Progenitor cell of endocrine pancreas (in vitro differentiated cells): Measurements from ENCODE around the gene HNMT. TPM values are rescaled to one million over a fixed set of nuclear protein-coding genes. Genes with fewer than 3 reads are reported as not detected.

Experiments
- DNase-seq: peaks from one replicate; pipeline ENCODE4 v3.0.0; 2021; ENCODE audit warnings: low spot score; ENCODE audit not compliant: unreplicated experiment
- H3K27ac Mint-ChIP-seq: 2 replicates; pipeline ENCODE4 v1.8.0; 2021; ENCODE audit warnings: mild to moderate bottlenecking, moderate library complexity, mixed read lengths
- H3K27me3 Mint-ChIP-seq: 2 replicates; pipeline ENCODE4 v1.8.0; 2021; ENCODE audit warnings: mixed read lengths
- H3K36me3 Mint-ChIP-seq: 2 replicates; pipeline ENCODE4 v1.8.0; 2022; ENCODE audit warnings: mixed read lengths; ENCODE audit not compliant: insufficient read depth
- H3K4me1 Mint-ChIP-seq: 2 replicates; pipeline ENCODE4 v1.8.0; 2021; ENCODE audit warnings: low read depth, mixed read lengths
- H3K4me3 Mint-ChIP-seq: 2 replicates; pipeline ENCODE4 v1.8.0; 2021; ENCODE audit warnings: low read depth, mild to moderate bottlenecking, moderate library complexity, mixed read lengths
- H3K9me3 Mint-ChIP-seq: 2 replicates; pipeline ENCODE4 v1.8.0; 2021; ENCODE audit warnings: low read depth, mixed read lengths
- CTCF ChIP-seq: fragments of 200-600 bp; sonication (generic); IDR thresholded peaks from one replicate; pipeline ENCODE4 v1.5.0; 2021; ENCODE audit warnings: antibody characterized with exemption, mild to moderate bottlenecking; ENCODE audit not compliant: unreplicated experiment
- total RNA-seq: library from RNA; stranded (reverse); gene quantifications from 2 replicates; pipeline ENCODE4 v1.2.1, GENCODE V29; 2021

HNMT gene
- total RNA-seq, 1 donor from 2014 or later: 17.6 TPM

GRCh38 chr2:138003411-138003810, 39.1 kb downstream of the HNMT start:
- Mint-ChIP-seq H3K4me1 (peaks cover 8% of the 10 kb centered on the region), H3K36me3 (peaks cover 25% of the 10 kb centered on the region), H3K27me3 (no peaks in the 10 kb centered on the region), H3K4me3 (no peak overlapping the region), H3K9me3 (peaks cover 4% of the 10 kb centered on the region), H3K27ac (no peak overlapping the region)
- no peak for DNase-seq
- no peak for TF ChIP-seq CTCF

GRCh38 chr2:138007431-138007830, 43.2 kb downstream of the HNMT start:
- Mint-ChIP-seq H3K27me3 (no peaks in the 10 kb centered on the region), H3K36me3 (peaks cover 17% of the 10 kb centered on the region), H3K4me3 (no peak overlapping the region), H3K9me3 (peaks cover 4% of the 10 kb centered on the region), H3K27ac (no peak overlapping the region), H3K4me1 (peaks cover 14% of the 10 kb centered on the region)
- DNase-seq: no peak
- no peak for TF ChIP-seq CTCF

- DNase-seq: no peak
- Mint-ChIP-seq H3K27ac (no peak overlapping the region), H3K27me3 (no peaks in the 10 kb centered on the region), H3K9me3 (peaks cover 4% of the 10 kb centered on the region), H3K4me1 (peaks cover 14% of the 10 kb centered on the region), H3K36me3 (peaks cover 7% of the 10 kb centered on the region), H3K4me3 (no peak overlapping the region)
- no peak for TF ChIP-seq CTCF
Observed at GRCh38 chr2:138009622-138010021, 45.3 kb downstream of the HNMT start.

GRCh38 chr2:138010890-138011289, 46.6 kb downstream of the HNMT start:
- no peak for DNase-seq
- no peaks in the 10 kb centered on the region for H3K27me3 Mint-ChIP-seq
- H3K9me3 Mint-ChIP-seq: peaks cover 4% of the 10 kb centered on the region
- no peak overlapping the region for H3K27ac Mint-ChIP-seq
- peaks cover 7% of the 10 kb centered on the region for H3K36me3 Mint-ChIP-seq
- peaks cover 12% of the 10 kb centered on the region for H3K4me1 Mint-ChIP-seq
- TF ChIP-seq CTCF: no peak
- no peak overlapping the region for H3K4me3 Mint-ChIP-seq

- Mint-ChIP-seq H3K4me1 (peaks cover 12% of the 10 kb centered on the region), H3K27me3 (no peaks in the 10 kb centered on the region), H3K36me3 (peaks cover 7% of the 10 kb centered on the region), H3K4me3 (no peak overlapping the region), H3K27ac (no peak overlapping the region), H3K9me3 (peaks cover 4% of the 10 kb centered on the region)
- TF ChIP-seq CTCF: no peak
- no peak for DNase-seq
Observed at GRCh38 chr2:138012082-138012481, 47.8 kb downstream of the HNMT start.

GRCh38 chr2:138012968-138013367, 48.7 kb downstream of the HNMT start:
- Mint-ChIP-seq H3K4me1 (peaks cover 12% of the 10 kb centered on the region), H3K4me3 (no peak overlapping the region), H3K27me3 (no peaks in the 10 kb centered on the region), H3K36me3 (peaks cover 3% of the 10 kb centered on the region), H3K9me3 (no peaks in the 10 kb centered on the region), H3K27ac (no peak overlapping the region)
- TF ChIP-seq CTCF: no peak
- no peak for DNase-seq
